GM12872 (cell line): Measurements from ENCODE around the gene CEP89.

ENCODE experiments used
- CTCF ChIP-seq: IDR thresholded peaks from 3 replicates; pipeline ENCODE4 v1.5.1; 2011; ENCODE audit warnings: low read depth, mild to moderate bottlenecking, low read length, moderate library complexity; ENCODE audit not compliant: insufficient read depth

Gene CEP89

GRCh38 chr19:32878988-32879387, 92.8 kb downstream of the CEP89 start:
- TF ChIP-seq CTCF: no peak

- no peak for TF ChIP-seq CTCF
These were observed 93.6 kb downstream of the CEP89 start for GRCh38 chr19:32877977-32878745.

GRCh38 chr19:32877323-32877912, 94.3 kb downstream of the CEP89 start:
- no peak for TF ChIP-seq CTCF

- no peak for TF ChIP-seq CTCF
These were observed 94.9 kb downstream of the CEP89 start for GRCh38 chr19:32876919-32877285.

- TF ChIP-seq CTCF: no peak
These were observed 95.4 kb downstream of the CEP89 start for GRCh38 chr19:32876236-32876918.

GRCh38 chr19:32875428-32875827, 96.3 kb downstream of the CEP89 start:
- TF ChIP-seq CTCF: no peak

GRCh38 chr19:32874605-32875004, 97.2 kb downstream of the CEP89 start:
- TF ChIP-seq CTCF: no peak
